Measurements from ENCODE around the gene TMEM106C. TPM values are rescaled to one million over a fixed set of nuclear protein-coding genes. Genes with fewer than 3 reads are reported as not detected.

TMEM106C gene, protein sequence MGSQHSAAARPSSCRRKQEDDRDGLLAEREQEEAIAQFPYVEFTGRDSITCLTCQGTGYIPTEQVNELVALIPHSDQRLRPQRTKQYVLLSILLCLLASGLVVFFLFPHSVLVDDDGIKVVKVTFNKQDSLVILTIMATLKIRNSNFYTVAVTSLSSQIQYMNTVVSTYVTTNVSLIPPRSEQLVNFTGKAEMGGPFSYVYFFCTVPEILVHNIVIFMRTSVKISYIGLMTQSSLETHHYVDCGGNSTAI
- 10 to 100 TPM; 24.1 to 92.7 (median 63.5) TPM for total RNA-seq

DNA sequence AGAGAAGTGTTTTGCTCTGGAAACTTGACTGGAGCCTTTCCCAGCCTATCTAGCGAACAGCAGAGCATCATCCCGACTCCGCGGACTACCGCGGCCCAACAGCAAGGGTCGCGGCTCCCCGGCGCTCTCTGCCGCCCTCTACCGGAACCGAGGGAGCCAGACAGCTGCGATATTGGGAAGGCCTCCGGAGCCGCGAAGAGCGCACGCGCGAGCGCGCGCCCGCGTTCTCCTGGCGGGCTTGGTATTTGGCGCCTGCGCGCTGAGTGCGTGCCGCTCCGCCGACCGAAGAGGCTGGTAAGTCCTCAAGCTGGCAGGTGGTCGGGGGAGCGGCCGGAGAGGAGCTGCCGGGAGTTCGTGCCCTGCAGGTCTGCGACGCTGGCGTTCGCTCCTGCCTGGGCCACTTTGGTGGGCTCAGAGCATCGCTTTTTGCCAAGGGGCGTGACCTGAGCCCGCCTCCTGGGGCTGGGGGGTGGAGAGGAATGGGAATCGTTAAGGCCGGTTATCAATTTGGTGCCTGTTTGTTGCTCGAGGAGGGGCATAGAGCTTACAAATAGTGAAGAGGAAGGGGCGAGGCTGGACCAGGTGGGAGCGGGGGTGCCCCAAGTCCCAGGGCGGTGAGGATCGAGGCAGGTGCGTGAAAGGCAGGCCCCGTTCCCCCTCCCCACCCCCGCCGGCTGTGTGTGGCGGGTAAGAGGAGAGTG is at the start of gene TMEM106C:
TMEM106C (plus strand) TSS at position 257 of the 701 bp plus-strand sequence. CDS start 641 bp downstream, outside the sequence.
- DNase-seq = peak; percentile 36
- intact Hi-C loops (cut with DNase I) = loop anchor here (10.0 kb wide), 1 partner anchor 201 kb away; no protein-coding TSS in a partner anchor
- Histone ChIP-seq H3K27ac (peak within 1 kb of the TSS; percentile 53 to 83 (median 72)), H3K4me1 (peaks cover 7 to 43% (median 9%) of the 10 kb centered on the region in 3 donors), H3K4me3 (peak within 1 kb of the TSS; percentile 73 to 91 (median 78)), H3K27me3 (peaks cover 0 to 5% (median 0%) of the 10 kb centered on the region in 4 donors), H3K9me3 (no peaks in the 10 kb centered on the region), H3K36me3 (peaks cover 0 to 30% (median 0%) of the 10 kb centered on the region in 3 donors)
- 0 to 1% methylated on average over 2 to 12 of the region's 59 CpGs for WGBS, 2 donors
- TF ChIP-seq POLR2A (IDR thresholded peaks at IDR 0.05) = peak in 1 of 4 donors; percentile 41
- TF ChIP-seq, protein P1, sequence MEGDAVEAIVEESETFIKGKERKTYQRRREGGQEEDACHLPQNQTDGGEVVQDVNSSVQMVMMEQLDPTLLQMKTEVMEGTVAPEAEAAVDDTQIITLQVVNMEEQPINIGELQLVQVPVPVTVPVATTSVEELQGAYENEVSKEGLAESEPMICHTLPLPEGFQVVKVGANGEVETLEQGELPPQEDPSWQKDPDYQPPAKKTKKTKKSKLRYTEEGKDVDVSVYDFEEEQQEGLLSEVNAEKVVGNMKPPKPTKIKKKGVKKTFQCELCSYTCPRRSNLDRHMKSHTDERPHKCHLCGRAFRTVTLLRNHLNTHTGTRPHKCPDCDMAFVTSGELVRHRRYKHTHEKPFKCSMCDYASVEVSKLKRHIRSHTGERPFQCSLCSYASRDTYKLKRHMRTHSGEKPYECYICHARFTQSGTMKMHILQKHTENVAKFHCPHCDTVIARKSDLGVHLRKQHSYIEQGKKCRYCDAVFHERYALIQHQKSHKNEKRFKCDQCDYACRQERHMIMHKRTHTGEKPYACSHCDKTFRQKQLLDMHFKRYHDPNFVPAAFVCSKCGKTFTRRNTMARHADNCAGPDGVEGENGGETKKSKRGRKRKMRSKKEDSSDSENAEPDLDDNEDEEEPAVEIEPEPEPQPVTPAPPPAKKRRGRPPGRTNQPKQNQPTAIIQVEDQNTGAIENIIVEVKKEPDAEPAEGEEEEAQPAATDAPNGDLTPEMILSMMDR (IDR thresholded peaks at IDR 0.05) = peak; percentile 90 to 99 (median 96)

DNA sequence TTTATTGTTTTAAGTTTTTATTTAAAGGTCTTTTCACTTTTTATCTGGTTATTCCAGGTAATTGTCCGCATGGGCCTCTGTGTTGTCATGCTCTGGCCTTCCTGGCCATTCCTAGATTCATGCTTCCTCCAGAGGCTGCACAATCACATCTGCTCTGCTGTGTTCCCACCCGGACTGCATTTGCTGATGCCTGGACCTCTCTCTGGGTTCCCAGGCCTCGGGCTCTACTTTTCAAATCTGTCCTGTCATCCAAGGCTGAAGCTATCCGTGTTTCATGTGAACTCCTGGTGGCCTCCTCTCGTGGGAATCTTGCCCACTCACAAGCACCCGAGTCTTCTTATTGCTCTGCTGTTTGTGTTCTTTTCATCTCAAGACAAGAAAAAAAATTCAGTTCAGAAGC is 42.5 kb upstream of the TMEM106C start:
- WGBS, 2 donors = 68 to 69% methylated on average over 6 of the region's 6 CpGs
- no peak overlapping the region for H3K4me3 ChIP-seq
- no peaks in the 10 kb centered on the region for H3K36me3 ChIP-seq
- TF ChIP-seq, protein P1 (IDR thresholded peaks at IDR 0.05) = no peak
- no peak for TF ChIP-seq POLR2A (IDR thresholded peaks at IDR 0.05)
- no peaks in the 10 kb centered on the region for H3K4me1 ChIP-seq
- no peaks in the 10 kb centered on the region for H3K9me3 ChIP-seq
- no peak overlapping the region for H3K27ac ChIP-seq
- intact Hi-C loops (cut with DNase I) = no loop called here
- peaks cover 0 to 20% (median 0%) of the 10 kb centered on the region in 4 donors for H3K27me3 ChIP-seq
- no peak for DNase-seq

DNA sequence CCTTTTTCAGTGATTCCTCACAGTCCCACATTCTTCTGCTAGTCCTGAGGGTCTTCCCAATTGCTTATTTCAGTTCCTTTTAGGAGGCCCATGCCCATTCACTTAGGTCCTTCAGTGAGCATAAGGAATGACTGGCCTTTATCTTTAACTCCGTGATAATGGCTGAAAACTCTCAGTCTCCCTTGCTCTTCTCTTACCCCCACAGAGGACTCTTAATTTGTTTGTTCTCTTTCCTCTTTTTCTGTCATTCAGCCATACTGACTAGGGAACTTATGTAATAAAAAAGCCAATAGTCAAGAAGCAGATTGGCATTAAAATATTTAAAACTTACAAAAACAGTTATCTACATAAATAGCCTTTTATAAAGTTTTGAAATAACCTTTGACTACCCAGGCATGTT is 41.5 kb upstream of the TMEM106C start:
- no peaks in the 10 kb centered on the region for H3K4me1 ChIP-seq

DNA sequence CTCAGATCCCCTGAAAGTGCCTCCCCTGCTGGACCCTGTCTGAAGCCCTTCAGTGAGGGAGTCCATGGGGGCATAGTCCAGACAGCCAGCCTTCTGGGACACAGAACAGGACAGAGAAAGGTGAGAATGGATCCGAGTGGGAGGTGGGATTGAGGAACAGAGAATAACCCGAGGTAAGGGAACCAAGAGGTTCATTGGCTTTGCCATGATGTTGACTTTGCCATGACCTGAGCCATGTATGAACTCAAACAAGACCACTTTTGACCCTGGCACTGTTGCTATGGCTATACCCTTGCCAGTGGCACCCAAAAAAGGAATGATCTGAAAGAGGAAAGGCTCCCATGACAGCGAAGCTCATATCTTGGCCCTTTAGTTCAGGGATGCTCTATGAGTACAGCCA is 36.0 kb upstream of the TMEM106C start:
- no peak for TF ChIP-seq POLR2A (IDR thresholded peaks at IDR 0.05)
- TF ChIP-seq, protein P1 (IDR thresholded peaks at IDR 0.05) = no peak
- 82 to 88% methylated on average over 3 of the region's 3 CpGs for WGBS, 2 donors
- Histone ChIP-seq H3K27ac (no peak overlapping the region), H3K4me1 (no peaks in the 10 kb centered on the region), H3K4me3 (no peak overlapping the region), H3K27me3 (peaks cover 0 to 14% (median 0%) of the 10 kb centered on the region in 4 donors), H3K9me3 (no peaks in the 10 kb centered on the region), H3K36me3 (no peaks in the 10 kb centered on the region)
- DNase-seq = no peak
- intact Hi-C loops (cut with DNase I) = no loop called here

More for the DNA sequence above, 41.5 kb upstream of the TMEM106C start:
- H3K9me3 ChIP-seq = no peaks in the 10 kb centered on the region
- no peak overlapping the region for H3K27ac ChIP-seq
- peaks cover 0 to 20% (median 0%) of the 10 kb centered on the region in 4 donors for H3K27me3 ChIP-seq
- TF ChIP-seq, protein P1 (IDR thresholded peaks at IDR 0.05) = no peak
- TF ChIP-seq POLR2A (IDR thresholded peaks at IDR 0.05) = no peak
- no peaks in the 10 kb centered on the region for H3K36me3 ChIP-seq
- WGBS, 2 donors = 53 to 64% methylated on average over 1 of the region's 1 CpG
- no peak for DNase-seq
- no peak overlapping the region for H3K4me3 ChIP-seq
- intact Hi-C loops (cut with DNase I) = no loop called here

DNA sequence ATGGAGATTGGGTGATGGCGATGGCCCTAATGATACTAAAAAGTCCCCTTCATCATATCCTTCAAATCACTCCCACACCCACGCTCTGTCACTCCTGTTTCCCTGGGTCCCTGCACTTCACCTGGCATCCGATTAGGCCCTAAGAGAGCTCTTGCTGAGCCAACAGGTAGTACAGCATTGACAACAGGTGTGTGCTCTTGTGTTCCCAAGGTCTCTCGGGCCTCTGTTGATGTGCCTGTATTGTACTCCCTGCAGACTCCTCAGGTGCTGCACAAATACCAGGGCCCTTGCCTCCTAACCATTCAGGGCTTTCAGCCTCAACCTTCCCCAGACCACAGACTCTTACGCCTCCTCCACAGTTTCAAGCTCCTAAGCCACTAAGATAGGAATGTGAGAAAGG is 32.8 kb upstream of the TMEM106C start:
- Histone ChIP-seq H3K36me3 (no peaks in the 10 kb centered on the region), H3K4me1 (no peaks in the 10 kb centered on the region), H3K27me3 (peaks cover 0 to 3% (median 0%) of the 10 kb centered on the region in 4 donors), H3K4me3 (no peak overlapping the region), H3K27ac (no peak overlapping the region), H3K9me3 (no peaks in the 10 kb centered on the region)
- no peak for DNase-seq
- 90 to 99% methylated on average over 5 of the region's 5 CpGs for whole genome bisulfite sequencing, 2 donors
- no peak for TF ChIP-seq POLR2A (IDR thresholded peaks at IDR 0.05)
- TF ChIP-seq, protein P1 (IDR thresholded peaks at IDR 0.05) = no peak
- intact Hi-C loops (cut with DNase I) = no loop called here
